EH (cell line): ENCODE data around the gene RBBP8NL.

ENCODE experiments used
- DNase-seq: peaks from one replicate; pipeline ENCODE4 v3.0.0-alpha.2; 2015; ENCODE audit warnings: low read depth

The RBBP8NL gene

GRCh38 chr20:62462976-62463592, 35.7 kb upstream of the RBBP8NL start:
- DNase-seq: no peak

GRCh38 chr20:62461834-62462233, 34.5 kb upstream of the RBBP8NL start:
- no peak for DNase-seq

GRCh38 chr20:62461157-62461556, 33.8 kb upstream of the RBBP8NL start:
- DNase-seq: no peak

GRCh38 chr20:62460678-62461077, 33.3 kb upstream of the RBBP8NL start:
- DNase-seq: no peak

GRCh38 chr20:62459488-62459887, 32.1 kb upstream of the RBBP8NL start:
- no peak for DNase-seq

GRCh38 chr20:62458275-62459251, 31.2 kb upstream of the RBBP8NL start:
- no peak for DNase-seq

- DNase-seq: no peak
Measured at GRCh38 chr20:62457831-62458230, 30.5 kb upstream of the RBBP8NL start.

GRCh38 chr20:62457098-62457497, 29.8 kb upstream of the RBBP8NL start:
- DNase-seq: no peak

GRCh38 chr20:62455929-62456328, 28.6 kb upstream of the RBBP8NL start:
- DNase-seq: no peak

GRCh38 chr20:62454904-62455636, 27.7 kb upstream of the RBBP8NL start:
- no peak for DNase-seq

GRCh38 chr20:62453186-62453808, 26.0 kb upstream of the RBBP8NL start:
- no peak for DNase-seq

GRCh38 chr20:62452475-62453095, 25.2 kb upstream of the RBBP8NL start:
- DNase-seq: no peak

- no peak for DNase-seq
Measured at GRCh38 chr20:62451970-62452369, 24.6 kb upstream of the RBBP8NL start.

GRCh38 chr20:62451156-62451767, 23.9 kb upstream of the RBBP8NL start:
- no peak for DNase-seq

- DNase-seq: no peak
Measured at GRCh38 chr20:62449951-62450691, 22.8 kb upstream of the RBBP8NL start.

- DNase-seq: no peak
Measured at GRCh38 chr20:62448788-62449187, 21.4 kb upstream of the RBBP8NL start.

GRCh38 chr20:62448038-62448437, 20.7 kb upstream of the RBBP8NL start:
- no peak for DNase-seq

GRCh38 chr20:62446888-62447869, 19.8 kb upstream of the RBBP8NL start:
- DNase-seq: no peak

GRCh38 chr20:62446481-62446880, 19.1 kb upstream of the RBBP8NL start:
- no peak for DNase-seq
